Loucy (cell line): Measurements from ENCODE around the gene TPM4.
A peak's percentile ranks its signal among the peaks of the same experiment; 100 is the strongest.

Experiments
- H2AFZ ChIP-seq: fragments of 200-600 bp; sonication (generic); 2 replicates; pipeline ENCODE4 v1.6.0; 2016; ENCODE audit warnings: antibody characterized with exemption, mild to moderate bottlenecking, low read length, moderate library complexity
- H3F3A ChIP-seq: fragments of 200-600 bp; 2 replicates; pipeline ENCODE4 v1.6.0; 2016; ENCODE audit warnings: antibody characterized with exemption, low read depth, mild to moderate bottlenecking
- H3K27me3 ChIP-seq: fragments of 200-600 bp; sonication (generic); 2 replicates; pipeline ENCODE4 v1.6.1; 2014; ENCODE audit warnings: low read length, mild to moderate bottlenecking; ENCODE audit not compliant: insufficient read depth, poor library complexity, severe bottlenecking
- H3K36me3 ChIP-seq: fragments of 200-600 bp; sonication (generic); 2 replicates; pipeline ENCODE4 v1.6.1; 2016; ENCODE audit warnings: low read length; ENCODE audit not compliant: insufficient read depth
- H3K4me1 ChIP-seq: fragments of 200-600 bp; sonication (generic); 2 replicates; pipeline ENCODE4 v1.5.1; 2014; ENCODE audit warnings: low read length, mild to moderate bottlenecking; ENCODE audit not compliant: insufficient read depth, poor library complexity, severe bottlenecking
- H3K4me2 ChIP-seq: fragments of 200-600 bp; sonication (generic); 2 replicates; pipeline ENCODE4 v1.6.0; 2014; ENCODE audit warnings: antibody characterized with exemption, low read length, low read depth, mild to moderate bottlenecking; ENCODE audit not compliant: poor library complexity, severe bottlenecking
- H3K4me3 ChIP-seq: fragments of 200-600 bp; sonication (generic); 2 replicates; pipeline ENCODE4 v1.5.1; 2014; ENCODE audit warnings: low read length, mild to moderate bottlenecking, mixed read lengths; ENCODE audit not compliant: poor library complexity, severe bottlenecking
- H3K79me2 ChIP-seq: fragments of 200-600 bp; sonication (generic); 2 replicates; pipeline ENCODE4 v1.6.1; 2014; ENCODE audit warnings: low read length; ENCODE audit not compliant: insufficient read depth
- H3K9ac ChIP-seq: fragments of 200-600 bp; sonication (generic); 2 replicates; pipeline ENCODE4 v1.6.0; 2014; ENCODE audit warnings: mild to moderate bottlenecking, low read depth, low read length, moderate library complexity; ENCODE audit not compliant: poor library complexity, severe bottlenecking
- H3K9me2 ChIP-seq: fragments of 200-600 bp; sonication (generic); replicated peaks from 2 replicates; pipeline ENCODE4 v1.6.1; 2016; ENCODE audit warnings: low read depth, low read length, mixed read lengths
- H3K9me3 ChIP-seq: fragments of 200-600 bp; sonication (generic); 2 replicates; pipeline ENCODE4 v1.6.1; 2014; ENCODE audit warnings: mild to moderate bottlenecking, antibody characterized with exemption, low read length, low read depth; ENCODE audit not compliant: insufficient read depth
- H4K20me1 ChIP-seq: fragments of 200-600 bp; sonication (generic); 2 replicates; pipeline ENCODE4 v1.6.0; 2014; ENCODE audit warnings: antibody characterized with exemption, low read length, mild to moderate bottlenecking; ENCODE audit not compliant: insufficient read depth, poor library complexity, severe bottlenecking
- CTCF ChIP-seq: fragments of 200-600 bp; sonication (generic); conservative IDR thresholded peaks from 2 replicates; pipeline ENCODE4 v1.5.1; 2014; ENCODE audit warnings: mild to moderate bottlenecking, antibody characterized with exemption, low read length
- EZH2phosphoT487 ChIP-seq: fragments of 200-600 bp; IDR thresholded peaks from 2 replicates; pipeline ENCODE4 v1.6.1; 2018; ENCODE audit warnings: antibody characterized with exemption, mild to moderate bottlenecking, moderate library complexity, borderline replicate concordance

TPM4 gene

GRCh38 chr19:16144216-16144581, 67.9 kb downstream of the TPM4 start:
- H2AFZ ChIP-seq, result no peak overlapping the region
- peak overlapping the region; percentile 96 for H3K4me2 ChIP-seq
- peaks cover 70% of the 10 kb centered on the region for H3K79me2 ChIP-seq

GRCh38 chr19:16146112-16146511, 69.8 kb downstream of the TPM4 start:
- H3K4me1 ChIP-seq, result peaks cover 80% of the 10 kb centered on the region
- H3K9me2 ChIP-seq, result no peaks in the 10 kb centered on the region
- peaks cover 11% of the 10 kb centered on the region; the same call in 1 of the 2 replicates for H3K36me3 ChIP-seq
- H3K4me2 ChIP-seq, result peak overlapping the region; percentile 96
- peak overlapping the region; percentile 98 for H3K9ac ChIP-seq
- no peak overlapping the region for H2AFZ ChIP-seq
- peak overlapping the region; percentile 96 for H3K4me3 ChIP-seq
- no peaks in the 10 kb centered on the region for H3K9me3 ChIP-seq
- no peaks in the 10 kb centered on the region for H3K27me3 ChIP-seq
- peaks cover 13% of the 10 kb centered on the region for H3F3A ChIP-seq
- TF ChIP-seq EZH2phosphoT487 (no peak), CTCF (no peak)
- H3K79me2 ChIP-seq, result peaks cover 89% of the 10 kb centered on the region
- H4K20me1 ChIP-seq, result peaks cover 23% of the 10 kb centered on the region

More at GRCh38 chr19:16144216-16144581, 67.9 kb downstream of the TPM4 start:
- Histone ChIP-seq H3K4me1 (peaks cover 79% of the 10 kb centered on the region), H4K20me1 (peaks cover 16% of the 10 kb centered on the region), H3K36me3 (peaks cover 9% of the 10 kb centered on the region; the same call in 1 of the 2 replicates), H3K9ac (peak overlapping the region; percentile 98), H3F3A (peaks cover 10% of the 10 kb centered on the region), H3K4me3 (peak overlapping the region; percentile 96), H3K9me2 (no peaks in the 10 kb centered on the region), H3K27me3 (no peaks in the 10 kb centered on the region), H3K9me3 (no peaks in the 10 kb centered on the region)
- no peak for TF ChIP-seq CTCF
- TF ChIP-seq EZH2phosphoT487, result no peak

- H4K20me1 ChIP-seq, result peaks cover 42% of the 10 kb centered on the region
- H3K9ac ChIP-seq, result peak overlapping the region; percentile 74
- H3K9me2 ChIP-seq, result no peaks in the 10 kb centered on the region
- H2AFZ ChIP-seq, result no peak overlapping the region
- H3K9me3 ChIP-seq, result no peaks in the 10 kb centered on the region
- peak overlapping the region; percentile 96 for H3K4me2 ChIP-seq
- TF ChIP-seq EZH2phosphoT487 (no peak), CTCF (no peak)
- no peaks in the 10 kb centered on the region for H3K27me3 ChIP-seq
- H3K4me1 ChIP-seq, result peaks cover 69% of the 10 kb centered on the region
- H3K4me3 ChIP-seq, result peak overlapping the region; percentile 67
- H3K79me2 ChIP-seq, result peaks cover 98% of the 10 kb centered on the region
- peaks cover 35% of the 10 kb centered on the region for H3K36me3 ChIP-seq
- H3F3A ChIP-seq, result peaks cover 13% of the 10 kb centered on the region
Measured at GRCh38 chr19:16148443-16149229, 72.3 kb downstream of the TPM4 start.
